IPS DF 6.9 (cell line): Measurements from ENCODE around the gene UPF2.

ENCODE experiments used
- DNase-seq: peaks from one replicate; pipeline ENCODE4 v3.0.0-alpha.2; 2013; ENCODE audit warnings: low read depth, low spot score
- H3K27ac ChIP-seq: one replicate; pipeline ENCODE4 v1.5.1; 2013; ENCODE audit warnings: low read length, control low read depth
- H3K27me3 ChIP-seq: 2 replicates; pipeline ENCODE4 v1.6.1; 2013; ENCODE audit warnings: mild to moderate bottlenecking, low read length; ENCODE audit not compliant: control insufficient read depth, insufficient read depth
- H3K36me3 ChIP-seq: 2 replicates; pipeline ENCODE4 v1.6.1; 2013; ENCODE audit warnings: low read length; ENCODE audit not compliant: control insufficient read depth, insufficient read depth
- H3K4me1 ChIP-seq: 2 replicates; pipeline ENCODE4 v1.6.1; 2013; ENCODE audit warnings: low read length; ENCODE audit not compliant: control insufficient read depth, insufficient read depth
- H3K4me3 ChIP-seq: 2 replicates; pipeline ENCODE4 v1.5.1; 2013; ENCODE audit warnings: mild to moderate bottlenecking, low read length
- H3K9me3 ChIP-seq: 2 replicates; pipeline ENCODE4 v1.6.1; 2013; ENCODE audit warnings: low read length, inconsistent platforms; ENCODE audit not compliant: control insufficient read depth, insufficient read depth
- WGBS: extraction: QIAGEN DNeasy Blood & Tissue Kit; methylation state at CpG from one replicate; pipeline ENCODE4 v1.1.7; 2013; ENCODE audit warnings: mixed read lengths, missing lambda C conversion rate; ENCODE audit not compliant: insufficient read length, insufficient coverage; 5-methylcytosine and 5-hydroxymethylcytosine counted together

Gene UPF2

GRCh38 chr10:11887381-11888227 is 155.0 kb downstream of the UPF2 start:
- no peaks in the 10 kb centered on the region for H3K4me1 ChIP-seq
- no peak overlapping the region for H3K4me3 ChIP-seq
- DNase-seq, result no peak
- no peaks in the 10 kb centered on the region for H3K27me3 ChIP-seq
- no peaks in the 10 kb centered on the region for H3K9me3 ChIP-seq
- no CpG with 5 or more reads among the region's 16 CpGs for WGBS
- no peaks in the 10 kb centered on the region for H3K36me3 ChIP-seq
- no peak overlapping the region for H3K27ac ChIP-seq

DNA sequence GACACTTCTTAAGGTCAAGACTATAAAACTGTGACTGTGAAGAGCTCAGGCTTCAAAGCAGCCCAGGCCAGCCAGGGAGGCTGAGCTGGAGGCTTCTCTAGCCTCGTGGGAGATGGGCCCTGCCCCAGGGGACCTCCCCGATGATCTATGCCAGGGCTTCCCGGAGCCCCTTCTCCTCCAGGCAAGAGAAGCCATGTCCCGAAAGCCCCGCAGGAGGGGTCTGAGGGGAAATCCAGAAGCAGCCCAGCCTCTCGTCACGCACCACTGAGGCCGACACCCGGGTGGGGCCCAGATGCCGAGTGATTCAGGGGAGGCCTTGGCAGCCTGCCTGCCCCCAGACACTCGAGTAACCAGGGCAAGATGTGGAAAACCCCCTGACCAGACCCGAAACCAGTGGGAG is 155.8 kb downstream of the UPF2 start:
- Histone ChIP-seq H3K4me1 (no peaks in the 10 kb centered on the region), H3K36me3 (no peaks in the 10 kb centered on the region), H3K4me3 (no peak overlapping the region), H3K9me3 (no peaks in the 10 kb centered on the region), H3K27ac (no peak overlapping the region), H3K27me3 (no peaks in the 10 kb centered on the region)
- WGBS, result no CpG with 5 or more reads among the region's 12 CpGs
- no peak for DNase-seq

DNA sequence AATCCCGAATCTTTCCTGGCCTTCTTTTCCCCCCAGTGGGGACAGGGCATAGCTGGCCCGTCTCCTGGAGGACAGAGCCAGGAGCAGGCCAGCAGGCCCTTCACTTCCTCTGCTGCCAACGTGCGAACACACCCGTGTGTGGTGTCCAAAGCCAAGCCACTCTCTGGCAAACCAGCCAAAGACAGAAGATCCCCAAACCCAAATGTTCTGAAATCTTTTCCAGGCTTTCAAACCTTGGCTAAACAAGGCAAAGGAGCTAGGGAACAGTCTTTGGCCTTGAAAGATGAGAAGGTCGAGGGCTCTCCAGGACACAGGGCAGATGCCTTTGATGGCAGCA is 156.5 kb downstream of the UPF2 start:
- no peak overlapping the region for H3K27ac ChIP-seq
- 0 out of 2 replicates have a peak, but pooled peaks cover 2% of the 10 kb centered on the region for H3K4me1 ChIP-seq
- no peaks in the 10 kb centered on the region for H3K27me3 ChIP-seq
- no CpG with 5 or more reads among the region's 6 CpGs for WGBS
- H3K4me3 ChIP-seq, result no peak overlapping the region
- no peaks in the 10 kb centered on the region for H3K36me3 ChIP-seq
- no peak for DNase-seq
- no peaks in the 10 kb centered on the region for H3K9me3 ChIP-seq

GRCh38 chr10:11885437-11886137 is 157.0 kb downstream of the UPF2 start:
- no peak overlapping the region for H3K27ac ChIP-seq
- no peak overlapping the region for H3K4me3 ChIP-seq
- no peaks in the 10 kb centered on the region for H3K27me3 ChIP-seq
- no CpG with 5 or more reads among the region's 13 CpGs for WGBS
- H3K4me1 ChIP-seq, result 0 out of 2 replicates have a peak, but pooled peaks cover 2% of the 10 kb centered on the region
- H3K36me3 ChIP-seq, result no peaks in the 10 kb centered on the region
- H3K9me3 ChIP-seq, result no peaks in the 10 kb centered on the region
- no peak for DNase-seq

GRCh38 chr10:11884706-11885423 is 157.7 kb downstream of the UPF2 start:
- Histone ChIP-seq H3K36me3 (no peaks in the 10 kb centered on the region), H3K4me1 (peaks cover 4% of the 10 kb centered on the region; the same call in 1 of the 2 replicates), H3K4me3 (no peak overlapping the region), H3K27ac (no peak overlapping the region), H3K27me3 (no peaks in the 10 kb centered on the region), H3K9me3 (no peaks in the 10 kb centered on the region)
- WGBS, result no CpG with 5 or more reads among the region's 7 CpGs
- no peak for DNase-seq

DNA sequence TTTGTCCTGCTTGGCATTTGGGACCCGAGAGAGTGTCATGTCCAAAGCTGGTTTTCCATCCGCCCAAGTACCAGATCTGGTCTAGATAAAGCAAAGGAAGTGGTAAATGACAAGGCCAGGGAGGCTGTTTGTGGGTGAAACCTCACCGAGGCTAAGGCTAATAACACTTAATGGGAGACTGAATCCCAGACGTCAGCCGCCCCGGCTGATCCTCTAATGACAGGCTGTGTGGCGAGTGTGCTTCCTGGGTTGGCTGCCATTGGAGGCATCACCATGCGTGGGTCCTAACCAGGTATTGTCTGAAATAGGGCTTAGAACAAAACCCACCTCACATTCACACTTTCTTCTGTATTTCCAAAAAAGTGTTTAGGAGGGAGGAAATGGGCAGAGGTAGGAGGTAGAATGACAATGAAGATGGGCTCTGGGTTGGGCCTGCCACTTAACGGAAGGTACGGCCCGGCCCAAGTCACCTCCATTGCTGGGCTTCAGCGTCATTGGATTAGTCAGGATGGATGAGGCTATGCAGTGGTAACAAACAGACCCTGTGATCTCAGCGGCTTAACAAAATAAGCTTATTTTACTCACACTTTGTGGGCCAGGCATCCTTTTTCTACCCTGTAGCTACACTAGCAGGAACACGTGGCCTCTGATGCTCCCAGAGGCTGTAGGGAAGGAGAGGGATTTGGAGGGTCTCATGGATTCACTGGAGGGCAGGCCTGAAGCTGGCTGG is 159.8 kb downstream of the UPF2 start:
- Histone ChIP-seq H3K36me3 (no peaks in the 10 kb centered on the region), H3K4me3 (no peak overlapping the region), H3K27me3 (no peaks in the 10 kb centered on the region), H3K9me3 (no peaks in the 10 kb centered on the region), H3K27ac (no peak overlapping the region), H3K4me1 (peaks cover 4% of the 10 kb centered on the region; the same call in 1 of the 2 replicates)
- no CpG with 5 or more reads among the region's 14 CpGs for WGBS
- no peak for DNase-seq

DNA sequence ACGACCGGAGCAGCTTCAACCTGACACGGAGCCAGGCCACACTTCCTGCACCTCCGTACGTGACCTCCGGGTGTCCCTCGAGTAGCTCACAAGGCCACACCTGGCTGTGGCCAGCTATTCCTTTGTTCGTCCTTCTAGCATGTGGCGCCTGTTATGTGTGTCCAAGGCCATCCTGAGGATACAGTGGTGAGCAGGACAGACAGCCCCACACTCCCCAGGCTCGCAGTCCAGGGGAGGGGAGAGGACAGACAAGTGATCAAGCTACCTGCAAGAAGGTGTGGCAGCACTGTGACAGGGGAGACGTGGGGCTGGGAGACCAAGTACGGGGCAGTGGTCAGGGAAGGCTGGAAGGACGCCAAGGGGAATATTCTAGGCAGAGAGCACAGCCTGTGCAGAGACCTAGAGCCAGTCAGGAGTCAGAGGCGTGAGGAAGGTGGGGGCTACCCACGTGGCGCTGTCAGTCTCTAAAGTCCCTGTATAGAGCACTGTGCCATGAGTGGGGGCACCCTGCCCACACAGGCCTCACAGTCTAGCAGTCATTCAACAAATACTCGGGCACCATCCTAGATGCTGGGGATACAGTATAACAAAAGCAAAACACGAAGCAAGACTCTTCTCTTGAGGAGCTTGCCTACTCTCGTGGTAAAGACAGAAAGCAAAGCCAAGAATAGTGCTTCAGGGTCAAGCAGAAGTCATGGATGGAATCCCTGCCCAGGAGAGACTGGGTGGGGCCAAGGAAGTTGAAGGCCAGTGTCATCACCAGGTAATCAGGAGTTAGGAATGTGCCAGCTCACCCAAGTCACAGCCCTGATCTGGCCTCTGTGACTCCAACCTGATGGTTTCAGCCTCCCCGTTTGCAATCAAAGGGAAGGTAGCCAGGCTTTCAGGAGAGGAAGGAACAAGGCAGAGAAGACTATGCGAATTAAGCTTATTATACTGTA is 160.9 kb downstream of the UPF2 start:
- H3K9me3 ChIP-seq, result no peaks in the 10 kb centered on the region
- DNase-seq, result no peak
- H3K27ac ChIP-seq, result no peak overlapping the region
- peaks cover 4% of the 10 kb centered on the region; the same call in 1 of the 2 replicates for H3K4me1 ChIP-seq
- H3K36me3 ChIP-seq, result no peaks in the 10 kb centered on the region
- no peaks in the 10 kb centered on the region for H3K27me3 ChIP-seq
- no CpG with 5 or more reads among the region's 21 CpGs for whole genome bisulfite sequencing
- H3K4me3 ChIP-seq, result no peak overlapping the region

GRCh38 chr10:11881030-11881476 is 161.6 kb downstream of the UPF2 start:
- Histone ChIP-seq H3K36me3 (no peaks in the 10 kb centered on the region), H3K9me3 (no peaks in the 10 kb centered on the region), H3K27me3 (no peaks in the 10 kb centered on the region), H3K4me1 (peaks cover 4% of the 10 kb centered on the region; the same call in 1 of the 2 replicates), H3K27ac (no peak overlapping the region), H3K4me3 (no peak overlapping the region)
- DNase-seq, result no peak
- no CpG with 5 or more reads among the region's 11 CpGs for WGBS

DNA sequence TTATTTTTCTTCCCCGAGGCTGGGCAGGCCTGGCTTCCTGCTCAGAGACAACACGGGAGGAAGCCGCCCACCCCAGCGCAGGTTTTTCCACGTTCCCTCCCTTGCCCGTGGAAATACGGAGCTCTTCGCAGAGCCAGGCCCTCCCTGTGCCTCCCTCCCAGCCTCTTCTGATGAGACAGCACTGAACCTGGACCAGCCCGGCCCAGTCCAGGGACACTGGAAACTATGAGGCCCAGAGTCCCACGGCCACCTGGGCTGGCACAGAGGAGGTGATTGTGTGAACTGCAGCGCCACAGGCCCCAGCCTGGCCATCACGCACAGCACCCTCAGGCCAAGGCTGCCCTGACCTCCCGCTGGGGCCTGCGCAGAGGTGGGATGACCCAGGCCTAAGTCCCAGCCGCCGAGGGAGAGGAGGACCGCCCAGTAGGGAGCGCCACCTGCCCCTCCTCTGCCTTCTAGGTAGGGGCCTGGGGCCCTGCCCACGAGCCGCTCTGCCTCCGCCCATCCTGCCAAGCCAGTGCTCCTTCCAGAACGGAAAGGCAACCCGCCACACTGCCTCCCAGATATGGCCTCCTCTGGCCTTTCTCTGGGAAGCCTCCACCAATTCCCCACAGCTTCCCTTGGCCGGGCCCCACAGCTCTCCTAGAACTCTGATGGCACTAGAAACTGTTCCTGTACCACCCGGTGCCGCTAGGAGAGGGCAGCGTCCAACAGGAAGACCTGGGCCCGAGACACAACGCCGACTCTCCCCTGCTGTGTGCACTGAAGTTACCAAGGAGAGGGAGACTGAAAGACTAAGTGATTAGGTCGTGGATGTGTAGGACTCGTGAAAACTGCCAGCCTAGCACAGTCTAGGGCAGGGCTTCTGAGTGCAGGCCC is 162.2 kb downstream of the UPF2 start:
- H3K27me3 ChIP-seq, result no peaks in the 10 kb centered on the region
- H3K4me1 ChIP-seq, result peaks cover 7% of the 10 kb centered on the region
- no peaks in the 10 kb centered on the region for H3K36me3 ChIP-seq
- no peak overlapping the region for H3K27ac ChIP-seq
- no CpG with 5 or more reads among the region's 32 CpGs for WGBS
- no peaks in the 10 kb centered on the region for H3K9me3 ChIP-seq
- no peak overlapping the region for H3K4me3 ChIP-seq
- DNase-seq, result no peak
